Neural cell (in vitro differentiated cells): ENCODE results near the gene TSPAN17. TPM values are rescaled to one million over a fixed set of nuclear protein-coding genes. Genes with fewer than 3 reads are reported as not detected.

Source experiments
- H2AFZ ChIP-seq: fragments of 200-600, 300-800 bp; sonication (generic), shearing (Covaris generic); 2 replicates; pipeline ENCODE4 v1.6.0; 2014; ENCODE audit warnings: low read depth, mild to moderate bottlenecking, antibody characterized with exemption, low read length, moderate library complexity
- H3F3A ChIP-seq: fragments of 200-600 bp; shearing (Covaris generic); 2 replicates; pipeline ENCODE4 v1.6.1; 2016; ENCODE audit warnings: mild to moderate bottlenecking, moderate library complexity, mixed read lengths, antibody characterized with exemption, low read length; ENCODE audit not compliant: insufficient read depth, poor library complexity, severe bottlenecking
- H3K27ac ChIP-seq: fragments of 200-600, 300-800 bp; sonication (generic), shearing (Covaris generic); 2 replicates; pipeline ENCODE4 v1.5.1; 2014; ENCODE audit warnings: mild to moderate bottlenecking, low read length, moderate library complexity
- H3K27me3 ChIP-seq: fragments of 300-800, 200-600 bp; sonication (generic), shearing (Covaris generic); 2 replicates; pipeline ENCODE4 v1.6.0; 2014; ENCODE audit warnings: mild to moderate bottlenecking, low read depth, low read length, moderate library complexity; ENCODE audit not compliant: insufficient read depth
- H3K36me3 ChIP-seq: fragments of 300-800, 200-600 bp; sonication (generic), shearing (Covaris generic); 2 replicates; pipeline ENCODE4 v1.5.1; 2014; ENCODE audit warnings: mild to moderate bottlenecking, antibody characterized with exemption, low read length, moderate library complexity; ENCODE audit not compliant: insufficient read depth
- H3K4me2 ChIP-seq: fragments of 300-800, 200-600 bp; sonication (generic), shearing (Covaris generic); 2 replicates; pipeline ENCODE4 v1.6.0; 2014; ENCODE audit warnings: mild to moderate bottlenecking, low read length
- H3K4me3 ChIP-seq: fragments of 300-800, 200-600 bp; sonication (generic), shearing (Covaris generic); 2 replicates; pipeline ENCODE4 v1.5.1; 2014; ENCODE audit warnings: mild to moderate bottlenecking, low read length, moderate library complexity
- H3K79me2 ChIP-seq: fragments of 200-600 bp; shearing (Covaris generic); replicated peaks from 2 replicates; pipeline ENCODE4 v1.6.0; 2014; ENCODE audit warnings: mild to moderate bottlenecking, low read length, moderate library complexity; ENCODE audit not compliant: insufficient read depth
- H3K9ac ChIP-seq: fragments of 300-800, 200-600 bp; sonication (generic), shearing (Covaris generic); 2 replicates; pipeline ENCODE4 v1.6.1; 2016; ENCODE audit warnings: mild to moderate bottlenecking, low read length, mixed read lengths
- H3K9me2 ChIP-seq: fragments of 200-600 bp; shearing (Covaris generic); 2 replicates; pipeline ENCODE4 v1.6.1; 2016; ENCODE audit warnings: mild to moderate bottlenecking, low read length, mixed read lengths; ENCODE audit not compliant: insufficient read depth
- H3K9me3 ChIP-seq: fragments of 200-600, 300-800 bp; sonication (generic), shearing (Covaris generic); 2 replicates; pipeline ENCODE4 v1.6.1; 2016; ENCODE audit warnings: mild to moderate bottlenecking, mixed run types, low read length, moderate library complexity, mixed read lengths
- H4K20me1 ChIP-seq: fragments of 200-600 bp; shearing (Covaris generic); 2 replicates; pipeline ENCODE4 v1.6.1; 2016; ENCODE audit warnings: mild to moderate bottlenecking, mixed run types; ENCODE audit not compliant: insufficient read depth
- CTCF ChIP-seq: fragments of 450-650 bp; IDR thresholded peaks from 2 replicates; pipeline ENCODE4 v1.5.1; 2014; ENCODE audit warnings: antibody characterized with exemption, mild to moderate bottlenecking, moderate library complexity; ENCODE audit not compliant: poor library complexity, severe bottlenecking
- EP300 ChIP-seq: fragments of 450-650 bp; conservative IDR thresholded peaks from 2 replicates; pipeline ENCODE4 v1.6.1; 2014; ENCODE audit warnings: antibody characterized with exemption, mild to moderate bottlenecking, moderate library complexity; ENCODE audit not compliant: poor library complexity, severe bottlenecking
- EZH2 ChIP-seq: fragments of 200-600, 300-800 bp; shearing (Covaris generic), sonication (generic); IDR thresholded peaks from 2 replicates; pipeline ENCODE4 v1.6.1; 2014; ENCODE audit warnings: antibody characterized with exemption, low read length, borderline replicate concordance, mild to moderate bottlenecking; ENCODE audit not compliant: insufficient read depth, poor library complexity, severe bottlenecking
- MXI1 ChIP-seq: fragments of 450-650 bp; conservative IDR thresholded peaks from 2 replicates; pipeline ENCODE4 v1.6.1; 2014; ENCODE audit warnings: antibody characterized with exemption, mild to moderate bottlenecking; ENCODE audit not compliant: poor library complexity, severe bottlenecking
- POLR2AphosphoS5 ChIP-seq: IDR thresholded peaks from 2 replicates; pipeline ENCODE4 v1.6.1; 2012
- RAD21 ChIP-seq: fragments of 450-650 bp; conservative IDR thresholded peaks from 2 replicates; pipeline ENCODE4 v1.6.1; 2014; ENCODE audit warnings: antibody characterized with exemption, mild to moderate bottlenecking, moderate library complexity
- REST ChIP-seq: IDR thresholded peaks from 2 replicates; pipeline ENCODE4 v1.6.1; 2012; ENCODE audit warnings: borderline replicate concordance
- SMC3 ChIP-seq: fragments of 450-650 bp; conservative IDR thresholded peaks from 2 replicates; pipeline ENCODE4 v1.6.1; 2014; ENCODE audit warnings: antibody characterized with exemption, mild to moderate bottlenecking, moderate library complexity; ENCODE audit not compliant: poor library complexity
- TAF1 ChIP-seq: IDR thresholded peaks from 2 replicates; pipeline ENCODE4 v1.6.1; 2012; ENCODE audit warnings: low read depth
- polyA plus RNA-seq: library from polyadenylated mRNA; depleted of rRNA; stranded (reverse); fragments of >200 nt; gene quantifications from 2 replicates; pipeline ENCODE4 v1.2.3, GENCODE V29; 2014

The TSPAN17 gene
- polyA plus RNA-seq, 1 donor from 2014 or later = 66.4 TPM

- Histone ChIP-seq H3K4me3 (no peak overlapping the region), H3K9ac (no peak overlapping the region), H2AFZ (no peak overlapping the region), H3K27ac (no peak overlapping the region), H3K4me2 (no peak overlapping the region), H3K9me3 (no peaks in the 10 kb centered on the region), H3K9me2 (no peaks in the 10 kb centered on the region), H3K27me3 (no peaks in the 10 kb centered on the region), H3K36me3 (no peaks in the 10 kb centered on the region), H3K79me2 (no peaks in the 10 kb centered on the region), H3F3A (no peaks in the 10 kb centered on the region), H4K20me1 (no peaks in the 10 kb centered on the region)
- TF ChIP-seq EZH2 (no peak), SMC3 (no peak), REST (no peak)
These were observed 8.1 kb upstream of the TSPAN17 start for GRCh38 chr5:176639208-176639607.

- Histone ChIP-seq H2AFZ (no peak overlapping the region), H3K79me2 (no peaks in the 10 kb centered on the region), H3F3A (no peaks in the 10 kb centered on the region), H3K4me2 (no peak overlapping the region), H3K9me3 (no peaks in the 10 kb centered on the region), H3K27ac (no peak overlapping the region), H3K27me3 (no peaks in the 10 kb centered on the region), H3K9ac (no peak overlapping the region), H3K9me2 (no peaks in the 10 kb centered on the region), H3K36me3 (no peaks in the 10 kb centered on the region), H4K20me1 (no peaks in the 10 kb centered on the region), H3K4me3 (no peak overlapping the region)
- TF ChIP-seq REST = no peak
- no peak for TF ChIP-seq RAD21
- TF ChIP-seq CTCF = no peak
- no peak for TF ChIP-seq POLR2AphosphoS5
- TF ChIP-seq EZH2 = no peak
- no peak for TF ChIP-seq TAF1
- no peak for TF ChIP-seq SMC3
- no peak for TF ChIP-seq MXI1
- TF ChIP-seq EP300 = no peak
These were observed 7.3 kb upstream of the TSPAN17 start for GRCh38 chr5:176639981-176640380.
